Glomerular visceral epithelial cell (primary cell): ENCODE results near the gene PGBD4.
A peak's percentile ranks its signal among the peaks of the same experiment; 100 is the strongest.

Source experiments
- DNase-seq: peaks from one replicate; pipeline ENCODE4 v3.0.0-alpha.2; 2016; ENCODE audit errors: extremely low spot score

PGBD4 gene

GRCh38 chr15:34101366-34102174 is at the start of gene PGBD4, which contains the start of gene EMC7:
PGBD4 (plus strand) TSS chr15:34102083; CDS start chr15:34102532, 449 bp downstream.
EMC7 (minus strand) TSS chr15:34101862; CDS start chr15:34101839, 23 bp downstream.
- DNase-seq, result peak; percentile 99

GRCh38 chr15:34054081-34054707 is 47.7 kb upstream of the PGBD4 start:
- no peak for DNase-seq

- peak; percentile 66 for DNase-seq
Measured at GRCh38 chr15:34055868-34056595, 45.9 kb upstream of the PGBD4 start.

GRCh38 chr15:34056911-34057310 is 45.0 kb upstream of the PGBD4 start:
- no peak for DNase-seq

- DNase-seq, result no peak
Measured at GRCh38 chr15:34059476-34059875, 42.4 kb upstream of the PGBD4 start.

- no peak for DNase-seq
Measured at GRCh38 chr15:34059946-34060345, 41.9 kb upstream of the PGBD4 start.

GRCh38 chr15:34064438-34064837 is 37.4 kb upstream of the PGBD4 start:
- DNase-seq, result no peak

GRCh38 chr15:34065261-34065660 is 36.6 kb upstream of the PGBD4 start:
- DNase-seq, result no peak

GRCh38 chr15:34065941-34066340 is 35.9 kb upstream of the PGBD4 start:
- no peak for DNase-seq

GRCh38 chr15:34070003-34070402 is 31.9 kb upstream of the PGBD4 start:
- no peak for DNase-seq

- DNase-seq, result no peak
Measured at GRCh38 chr15:34076785-34077184, 25.1 kb upstream of the PGBD4 start.

- DNase-seq, result no peak
Measured at GRCh38 chr15:34078900-34079299, 23.0 kb upstream of the PGBD4 start.

GRCh38 chr15:34079904-34080303 is 22.0 kb upstream of the PGBD4 start:
- DNase-seq, result no peak

GRCh38 chr15:34084086-34084485 is 17.8 kb upstream of the PGBD4 start:
- no peak for DNase-seq

GRCh38 chr15:34085746-34086145 is 16.1 kb upstream of the PGBD4 start:
- no peak for DNase-seq

- DNase-seq, result no peak
Measured at GRCh38 chr15:34099914-34100313, 2.0 kb upstream of the PGBD4 start.

GRCh38 chr15:34102175-34102925 is 467 bp downstream of the PGBD4 start:
- DNase-seq, result no peak

GRCh38 chr15:34106423-34106822 is 4.5 kb downstream of the PGBD4 start:
- DNase-seq, result no peak

- DNase-seq, result no peak
Measured at GRCh38 chr15:34107315-34107714, 5.4 kb downstream of the PGBD4 start.

GRCh38 chr15:34109797-34110663 is 8.1 kb downstream of the PGBD4 start:
- peak; percentile 54 for DNase-seq

GRCh38 chr15:34111488-34111887 is 9.6 kb downstream of the PGBD4 start:
- DNase-seq, result no peak
